Breast epithelium (tissue), 4 donors: ENCODE measurements around the gene SNX25. TPM values are rescaled to one million over a fixed set of nuclear protein-coding genes. Genes with fewer than 3 reads are reported as not detected.

Experiments
- DNase-seq, 2 donors: peaks; one replicate each; pipeline ENCODE4 v3.0.0-alpha.2; 2019; ENCODE audit warnings: low spot score in 2 of 2
- H3K27ac ChIP-seq, 2 donors: fragments of 200-600 bp; sonication (generic) in 1 of 2; one replicate each; pipeline ENCODE4 v1.5.1; 2016 to 2019; ENCODE audit warnings: mild to moderate bottlenecking in 1 of 2
- H3K27me3 ChIP-seq, 2 donors: fragments of 200-600 bp; sonication (generic) in 1 of 2; one replicate each; pipeline versions ENCODE4 v1.5.1 to v1.6.0; 2017 to 2019; ENCODE audit warnings: control low read depth in 1 of 2, mild to moderate bottlenecking in 1 of 2
- H3K36me3 ChIP-seq: fragments of 200-600 bp; one replicate; pipeline ENCODE4 v1.5.1; 2019
- H3K4me1 ChIP-seq, 2 donors: fragments of 200-600 bp; sonication (generic); one replicate each; pipeline ENCODE4 v1.5.1; 2016 to 2019; ENCODE audit warnings: control low read depth in 1 of 2
- H3K4me3 ChIP-seq, 3 donors: fragments of 200-600 bp; sonication (generic); 1 replicate in 2 of 3; 2 replicates in 1 of 3; pipeline ENCODE4 v1.5.1; 2016 to 2019; ENCODE audit warnings: mild to moderate bottlenecking in 3 of 3, moderate library complexity in 2 of 3
- H3K9me3 ChIP-seq, 2 donors: fragments of 200-600 bp; sonication (generic) in 1 of 2; one replicate each; pipeline ENCODE4 v1.5.1; 2016 to 2019; ENCODE audit warnings: control low read depth in 1 of 2
- POLR2A ChIP-seq: fragments of 450-650 bp; IDR thresholded peaks from one replicate; pipeline ENCODE4 v1.6.1; 2016; ENCODE audit warnings: antibody characterized with exemption, mild to moderate bottlenecking, moderate library complexity
- POLR2AphosphoS5 ChIP-seq, 3 donors: sonication (generic); formaldehyde crosslinking; IDR thresholded peaks; one replicate each; pipeline ENCODE4 v1.6.1; 2017; ENCODE audit warnings: antibody characterized with exemption in 3 of 3
- intact Hi-C: fragments of 100-400 bp; cut with DNase I; formaldehyde crosslinking; loops from one replicate; pipeline ENCODE4 v1.15.1; 2023; ENCODE audit warnings: low total_unique reads
- total RNA-seq, 3 donors: library from RNA; depleted of rRNA; stranded (reverse); fragments of >200 nt; gene quantifications; one replicate each; pipeline ENCODE4 v1.1.0, GENCODE V29; 2016
- TF ChIP-seq, protein P1 (sequence below), 3 donors: fragments of 450-650 bp; IDR thresholded peaks; one replicate each; pipeline ENCODE4 v1.5.1; 2016 to 2017; ENCODE audit warnings: antibody characterized with exemption in 3 of 3, mild to moderate bottlenecking in 3 of 3, moderate library complexity in 3 of 3

Gene SNX25
- total RNA-seq, 3 donors from 2014 or later = 16.8 to 30.1 (median 29.8) TPM

DNA sequence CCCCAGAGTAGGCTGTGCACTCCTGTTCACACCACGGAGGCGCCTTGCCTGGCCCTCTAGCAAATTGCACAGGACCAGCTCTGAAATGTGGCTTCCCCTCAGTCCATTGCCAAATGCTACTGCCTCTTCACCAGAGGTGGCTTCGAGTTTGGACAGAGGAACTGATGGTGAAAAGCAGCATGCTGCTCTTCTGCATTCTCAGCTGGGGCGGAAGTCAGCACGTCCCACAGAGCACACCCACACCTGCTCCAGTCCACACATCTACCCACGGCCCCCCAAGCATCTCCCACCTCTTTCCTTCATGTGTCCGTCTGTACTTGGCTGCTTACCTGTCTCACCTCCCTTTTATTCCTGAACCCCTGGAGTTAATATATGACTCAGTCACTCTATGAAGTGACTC is 142.8 kb downstream of the SNX25 start:
- Histone ChIP-seq H3K4me3 (no peak overlapping the region), H3K9me3 (no peaks in the 10 kb centered on the region), H3K4me1 (no peaks in the 10 kb centered on the region), H3K36me3 (peaks cover 4% of the 10 kb centered on the region), H3K27ac (no peak overlapping the region), H3K27me3 (no peaks in the 10 kb centered on the region)
- intact Hi-C loops = no loop called here
- TF ChIP-seq, protein P1, sequence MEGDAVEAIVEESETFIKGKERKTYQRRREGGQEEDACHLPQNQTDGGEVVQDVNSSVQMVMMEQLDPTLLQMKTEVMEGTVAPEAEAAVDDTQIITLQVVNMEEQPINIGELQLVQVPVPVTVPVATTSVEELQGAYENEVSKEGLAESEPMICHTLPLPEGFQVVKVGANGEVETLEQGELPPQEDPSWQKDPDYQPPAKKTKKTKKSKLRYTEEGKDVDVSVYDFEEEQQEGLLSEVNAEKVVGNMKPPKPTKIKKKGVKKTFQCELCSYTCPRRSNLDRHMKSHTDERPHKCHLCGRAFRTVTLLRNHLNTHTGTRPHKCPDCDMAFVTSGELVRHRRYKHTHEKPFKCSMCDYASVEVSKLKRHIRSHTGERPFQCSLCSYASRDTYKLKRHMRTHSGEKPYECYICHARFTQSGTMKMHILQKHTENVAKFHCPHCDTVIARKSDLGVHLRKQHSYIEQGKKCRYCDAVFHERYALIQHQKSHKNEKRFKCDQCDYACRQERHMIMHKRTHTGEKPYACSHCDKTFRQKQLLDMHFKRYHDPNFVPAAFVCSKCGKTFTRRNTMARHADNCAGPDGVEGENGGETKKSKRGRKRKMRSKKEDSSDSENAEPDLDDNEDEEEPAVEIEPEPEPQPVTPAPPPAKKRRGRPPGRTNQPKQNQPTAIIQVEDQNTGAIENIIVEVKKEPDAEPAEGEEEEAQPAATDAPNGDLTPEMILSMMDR (IDR thresholded peaks at IDR 0.05) = no peak
- TF ChIP-seq POLR2A = no peak
- no peak for TF ChIP-seq POLR2AphosphoS5 (IDR thresholded peaks at IDR 0.05)
- DNase-seq = no peak

- Histone ChIP-seq H3K4me1 (no peaks in the 10 kb centered on the region), H3K27me3 (no peaks in the 10 kb centered on the region), H3K4me3 (no peak overlapping the region), H3K9me3 (no peaks in the 10 kb centered on the region), H3K36me3 (peaks cover 2% of the 10 kb centered on the region), H3K27ac (no peak overlapping the region)
- intact Hi-C loops = no loop called here
- TF ChIP-seq, protein P1 (IDR thresholded peaks at IDR 0.05) = no peak
- TF ChIP-seq POLR2AphosphoS5 (IDR thresholded peaks at IDR 0.05) (no peak), POLR2A (no peak)
- DNase-seq = no peak
Observed at GRCh38 chr4:185352741-185353140, 143.3 kb downstream of the SNX25 start.

- no peak for DNase-seq
- no peaks in the 10 kb centered on the region for H3K4me1 ChIP-seq
- H3K4me3 ChIP-seq = no peak overlapping the region
- H3K9me3 ChIP-seq = no peaks in the 10 kb centered on the region
- H3K36me3 ChIP-seq = no peaks in the 10 kb centered on the region
- TF ChIP-seq, protein P1 (IDR thresholded peaks at IDR 0.05) = no peak
- TF ChIP-seq POLR2A (no peak), POLR2AphosphoS5 (IDR thresholded peaks at IDR 0.05) (no peak)
- intact Hi-C loops = no loop called here
- no peaks in the 10 kb centered on the region for H3K27me3 ChIP-seq
- no peak overlapping the region for H3K27ac ChIP-seq
Observed at GRCh38 chr4:185357211-185357610, 147.8 kb downstream of the SNX25 start.

- no peaks in the 10 kb centered on the region for H3K36me3 ChIP-seq
- H3K4me3 ChIP-seq = no peak overlapping the region
- no peak for DNase-seq
- intact Hi-C loops = no loop called here
- no peaks in the 10 kb centered on the region for H3K27me3 ChIP-seq
- no peak overlapping the region for H3K27ac ChIP-seq
- H3K4me1 ChIP-seq = no peaks in the 10 kb centered on the region
- TF ChIP-seq POLR2A (no peak), POLR2AphosphoS5 (IDR thresholded peaks at IDR 0.05) (no peak)
- TF ChIP-seq, protein P1 (IDR thresholded peaks at IDR 0.05) = no peak
- H3K9me3 ChIP-seq = no peaks in the 10 kb centered on the region
Observed at GRCh38 chr4:185357733-185358440, 148.5 kb downstream of the SNX25 start.

DNA sequence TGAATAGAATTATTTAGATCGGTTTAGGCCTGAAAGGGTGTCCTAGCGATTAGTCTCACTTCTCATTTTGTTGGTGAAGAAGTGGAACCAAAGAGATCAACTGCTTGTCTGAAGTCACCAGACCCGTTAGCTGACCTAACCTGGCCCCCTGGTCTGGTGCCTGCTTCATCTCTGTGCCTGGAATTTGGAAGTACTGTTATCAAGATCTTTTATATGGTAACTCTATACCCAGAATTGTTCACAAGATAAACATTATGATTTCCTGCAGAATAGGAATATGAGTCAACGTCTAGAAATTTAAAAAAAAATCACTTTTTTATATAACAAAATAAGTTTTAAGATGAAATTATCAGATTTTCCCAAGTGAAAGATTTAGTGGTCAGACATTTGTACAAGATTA is 149.1 kb downstream of the SNX25 start:
- no peaks in the 10 kb centered on the region for H3K4me1 ChIP-seq
- intact Hi-C loops = no loop called here
- no peaks in the 10 kb centered on the region for H3K9me3 ChIP-seq
- H3K4me3 ChIP-seq = no peak overlapping the region
- no peak for DNase-seq
- H3K27me3 ChIP-seq = no peaks in the 10 kb centered on the region
- TF ChIP-seq, protein P1 (IDR thresholded peaks at IDR 0.05) = no peak
- no peak for TF ChIP-seq POLR2AphosphoS5 (IDR thresholded peaks at IDR 0.05)
- no peak for TF ChIP-seq POLR2A
- no peak overlapping the region for H3K27ac ChIP-seq
- no peaks in the 10 kb centered on the region for H3K36me3 ChIP-seq
